HS-27A (cell line): ENCODE results near the gene CROT.

Source experiments
- DNase-seq: peaks from one replicate; pipeline ENCODE4 v3.0.0-alpha.2; 2012; ENCODE audit warnings: low read depth, missing footprints

Gene CROT

GRCh38 chr7:87414794-87415188, 69.3 kb downstream of the CROT start:
- DNase-seq, result no peak

- DNase-seq, result peak; percentile 15
Measured at GRCh38 chr7:87416682-87417587, 71.5 kb downstream of the CROT start.

- no peak for DNase-seq
Measured at GRCh38 chr7:87420173-87420572, 74.7 kb downstream of the CROT start.

- DNase-seq, result no peak
Measured at GRCh38 chr7:87424075-87424474, 78.6 kb downstream of the CROT start.

- no peak for DNase-seq
Measured at GRCh38 chr7:87426160-87426559, 80.7 kb downstream of the CROT start.

- no peak for DNase-seq
Measured at GRCh38 chr7:87427288-87427687, 81.8 kb downstream of the CROT start.

- no peak for DNase-seq
Measured at GRCh38 chr7:87432536-87432935, 87.1 kb downstream of the CROT start.

GRCh38 chr7:87435546-87435945, 90.1 kb downstream of the CROT start:
- no peak for DNase-seq

GRCh38 chr7:87445897-87446296, 100.4 kb downstream of the CROT start:
- no peak for DNase-seq

GRCh38 chr7:87447116-87447635, 101.7 kb downstream of the CROT start:
- no peak for DNase-seq

- DNase-seq, result no peak
Measured at GRCh38 chr7:87448388-87448787, 102.9 kb downstream of the CROT start.
